ENCODE data around the gene ALCAM.

ALCAM gene

DNA sequence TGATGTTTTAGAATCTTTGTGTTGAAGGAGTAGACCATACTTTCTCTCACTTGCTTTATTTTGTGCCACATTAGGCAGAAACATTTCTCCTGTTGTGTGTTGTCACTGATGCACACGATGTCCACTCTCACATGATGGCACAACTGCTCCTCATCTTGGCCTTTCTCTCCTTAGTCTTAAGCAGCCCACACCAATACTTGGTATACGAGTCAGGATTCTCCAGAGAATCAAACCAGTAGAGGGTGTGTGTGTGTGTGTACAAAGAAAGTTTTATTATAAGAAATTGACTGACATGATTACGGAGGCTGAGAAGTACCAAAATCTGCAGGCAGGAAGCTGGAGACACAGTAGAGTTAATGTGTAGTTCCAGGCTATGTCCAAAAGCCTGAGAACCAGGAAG is 187.1 kb downstream of the ALCAM start:
- H3K4me3 Mint-ChIP-seq, result no peak overlapping the region
- DNase-seq (no peak), ATAC-seq (no peak)
- no peaks in the 10 kb centered on the region for H3K4me1 Mint-ChIP-seq
- H3K27ac Mint-ChIP-seq, result no peak overlapping the region
- no peaks in the 10 kb centered on the region for H3K9me3 Mint-ChIP-seq
- H3K27me3 Mint-ChIP-seq, result no peaks in the 10 kb centered on the region
- peaks cover 33% of the 10 kb centered on the region for H3K36me3 Mint-ChIP-seq (ENCODE audit: low read depth)

- H3K4me3 Mint-ChIP-seq, result no peak overlapping the region
- H3K36me3 Mint-ChIP-seq (ENCODE audit: low read depth), result peaks cover 32% of the 10 kb centered on the region
- DNase-seq (no peak), ATAC-seq (no peak)
- no peaks in the 10 kb centered on the region for H3K9me3 Mint-ChIP-seq
- no peaks in the 10 kb centered on the region for H3K4me1 Mint-ChIP-seq
- no peak overlapping the region for H3K27ac Mint-ChIP-seq
- H3K27me3 Mint-ChIP-seq, result no peaks in the 10 kb centered on the region
These were observed 188.5 kb downstream of the ALCAM start for GRCh38 chr3:105555206-105555605.

- Mint-ChIP-seq H3K9me3 (no peaks in the 10 kb centered on the region), H3K4me1 (no peaks in the 10 kb centered on the region), H3K4me3 (no peak overlapping the region), H3K36me3 (ENCODE audit: low read depth) (peaks cover 12% of the 10 kb centered on the region), H3K27ac (no peak overlapping the region), H3K27me3 (no peaks in the 10 kb centered on the region)
- DNase-seq (no peak), ATAC-seq (no peak)
These were observed 193.1 kb downstream of the ALCAM start for GRCh38 chr3:105559856-105560255.

GRCh38 chr3:105561876-105562275 is 195.2 kb downstream of the ALCAM start:
- H3K36me3 Mint-ChIP-seq (ENCODE audit: low read depth), result peaks cover 16% of the 10 kb centered on the region
- DNase-seq, result no peak
- H3K4me3 Mint-ChIP-seq, result no peak overlapping the region
- no peaks in the 10 kb centered on the region for H3K27me3 Mint-ChIP-seq
- no peaks in the 10 kb centered on the region for H3K4me1 Mint-ChIP-seq
- peaks cover 3% of the 10 kb centered on the region for H3K9me3 Mint-ChIP-seq
- peak; percentile 28 for ATAC-seq
- no peak overlapping the region for H3K27ac Mint-ChIP-seq

DNA sequence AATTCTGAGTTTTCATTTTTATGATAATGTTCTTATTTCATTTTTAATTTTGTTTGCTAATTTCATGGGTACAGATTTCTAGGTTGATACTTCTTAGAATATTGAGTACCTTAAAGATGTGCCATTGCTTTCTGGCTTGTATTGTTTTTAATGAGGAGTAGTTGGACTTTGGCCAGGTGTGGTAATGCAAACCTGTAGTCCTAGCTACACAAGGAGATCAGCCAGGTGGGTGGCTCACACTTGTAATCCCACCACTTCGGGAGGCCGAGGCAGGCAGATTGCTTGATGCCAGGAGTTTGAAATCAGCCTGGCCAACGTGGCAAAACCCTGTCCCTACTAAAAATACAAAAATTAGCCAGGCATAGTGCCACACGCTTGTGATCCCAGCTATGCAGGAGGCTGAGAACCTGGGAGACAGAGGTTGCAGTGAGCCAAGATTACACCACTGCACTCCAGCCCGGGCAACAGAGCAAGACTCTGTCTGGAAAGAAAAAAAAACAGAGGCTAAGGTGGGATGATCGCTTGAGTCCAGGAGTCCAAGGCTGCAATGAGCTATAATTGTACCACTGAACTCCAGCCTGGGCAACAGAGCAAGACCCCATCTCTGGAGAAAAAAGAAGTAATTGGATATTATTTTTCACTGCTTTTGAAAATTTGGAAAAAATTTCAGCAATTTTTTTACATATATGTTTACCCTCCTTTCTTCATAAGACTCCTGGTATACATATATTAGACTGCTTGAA is 198.0 kb downstream of the ALCAM start:
- H3K27ac Mint-ChIP-seq, result no peak overlapping the region
- ATAC-seq (no peak), DNase-seq (no peak)

GRCh38 chr3:105571005-105571404 is 204.3 kb downstream of the ALCAM start:
- no peak overlapping the region for H3K4me3 Mint-ChIP-seq
- DNase-seq, result no peak
- no peaks in the 10 kb centered on the region for H3K9me3 Mint-ChIP-seq
- H3K27ac Mint-ChIP-seq, result no peak overlapping the region
- peaks cover 20% of the 10 kb centered on the region for H3K36me3 Mint-ChIP-seq (ENCODE audit: low read depth)
- no peaks in the 10 kb centered on the region for H3K27me3 Mint-ChIP-seq
- H3K4me1 Mint-ChIP-seq, result no peaks in the 10 kb centered on the region
- no peak for ATAC-seq

More for the DNA sequence above, 198.0 kb downstream of the ALCAM start:
- H3K4me3 Mint-ChIP-seq, result no peak overlapping the region
- no peaks in the 10 kb centered on the region for H3K27me3 Mint-ChIP-seq
- peaks cover 3% of the 10 kb centered on the region for H3K9me3 Mint-ChIP-seq
- no peaks in the 10 kb centered on the region for H3K4me1 Mint-ChIP-seq
- peaks cover 16% of the 10 kb centered on the region for H3K36me3 Mint-ChIP-seq (ENCODE audit: low read depth)

GRCh38 chr3:105572501-105572900 is 205.8 kb downstream of the ALCAM start:
- no peak for ATAC-seq
- no peaks in the 10 kb centered on the region for H3K9me3 Mint-ChIP-seq
- no peaks in the 10 kb centered on the region for H3K4me1 Mint-ChIP-seq
- no peak for DNase-seq
- H3K27ac Mint-ChIP-seq, result no peak overlapping the region
- H3K4me3 Mint-ChIP-seq, result no peak overlapping the region
- H3K36me3 Mint-ChIP-seq (ENCODE audit: low read depth), result peaks cover 18% of the 10 kb centered on the region
- no peaks in the 10 kb centered on the region for H3K27me3 Mint-ChIP-seq

DNA sequence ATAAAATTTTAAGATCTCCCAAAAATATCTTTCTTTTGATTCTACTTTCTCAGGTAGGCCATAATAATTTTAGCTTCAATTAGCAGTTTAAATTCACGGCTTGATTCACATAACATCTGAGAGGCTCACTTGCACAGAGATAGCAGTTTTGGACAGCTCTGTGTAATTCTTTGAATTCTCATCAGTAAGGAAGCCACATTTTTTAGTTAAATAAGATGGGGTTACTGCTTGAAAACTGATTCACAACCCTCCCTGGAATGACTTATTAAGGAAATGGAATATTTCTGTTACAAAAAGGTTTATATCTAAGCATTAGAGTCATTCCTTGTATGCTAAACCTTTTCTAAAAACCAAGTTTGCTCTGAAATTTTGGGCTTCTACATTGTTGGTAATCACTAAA is 212.7 kb downstream of the ALCAM start:
- no peaks in the 10 kb centered on the region for H3K4me1 Mint-ChIP-seq
- H3K36me3 Mint-ChIP-seq (ENCODE audit: low read depth), result peaks cover 2% of the 10 kb centered on the region
- no peak overlapping the region for H3K4me3 Mint-ChIP-seq
- H3K27ac Mint-ChIP-seq, result no peak overlapping the region
- ATAC-seq, result no peak
- H3K9me3 Mint-ChIP-seq, result no peaks in the 10 kb centered on the region
- no peaks in the 10 kb centered on the region for H3K27me3 Mint-ChIP-seq
- no peak for DNase-seq

- DNase-seq (no peak), ATAC-seq (no peak)
- Mint-ChIP-seq H3K36me3 (ENCODE audit: low read depth) (peaks cover 2% of the 10 kb centered on the region), H3K4me3 (no peak overlapping the region), H3K27ac (no peak overlapping the region), H3K4me1 (no peaks in the 10 kb centered on the region), H3K27me3 (no peaks in the 10 kb centered on the region), H3K9me3 (no peaks in the 10 kb centered on the region)
These were observed 213.7 kb downstream of the ALCAM start for GRCh38 chr3:105580296-105580965.

GRCh38 chr3:105582015-105582414 is 215.3 kb downstream of the ALCAM start:
- Mint-ChIP-seq H3K27me3 (no peaks in the 10 kb centered on the region), H3K9me3 (no peaks in the 10 kb centered on the region), H3K4me3 (no peak overlapping the region), H3K36me3 (ENCODE audit: low read depth) (no peaks in the 10 kb centered on the region), H3K4me1 (no peaks in the 10 kb centered on the region), H3K27ac (no peak overlapping the region)
- ATAC-seq, result no peak
- no peak for DNase-seq

DNA sequence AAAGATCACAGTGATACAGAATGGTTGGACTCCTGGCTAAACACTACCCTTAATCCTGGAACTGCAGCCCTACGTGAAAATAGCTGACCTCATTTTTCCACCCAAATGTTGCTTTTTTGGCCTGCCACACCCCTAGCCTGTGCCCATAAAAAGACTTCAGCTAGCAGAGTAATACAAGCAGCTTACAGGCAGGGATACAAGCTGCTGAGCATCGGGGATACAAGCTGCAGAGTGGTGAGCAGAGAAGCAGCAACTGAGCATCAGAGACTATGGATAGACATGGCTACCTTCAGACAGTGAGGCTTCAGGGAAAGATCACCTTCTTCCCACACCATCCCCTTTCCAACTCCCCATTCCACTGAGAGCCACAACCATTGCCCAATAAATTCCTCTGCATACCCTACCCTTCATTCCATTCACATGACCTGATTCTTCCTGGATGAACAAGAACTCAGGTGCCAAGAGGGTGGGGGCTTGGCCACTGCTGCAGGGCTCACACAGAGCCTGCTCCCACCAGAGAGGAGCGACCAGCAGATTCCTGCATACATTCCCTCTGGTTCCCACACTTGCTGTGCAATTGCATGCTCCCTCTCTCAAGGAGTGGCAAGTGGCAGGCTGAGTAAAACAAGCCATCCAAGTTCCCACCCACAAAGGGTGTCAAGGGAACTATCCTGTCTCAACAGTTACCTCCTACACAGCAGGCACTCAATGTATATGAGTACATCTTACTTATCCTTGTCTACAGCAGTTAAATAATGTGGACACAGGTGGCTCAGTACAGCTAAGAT is 217.5 kb downstream of the ALCAM start:
- Mint-ChIP-seq H3K9me3 (no peaks in the 10 kb centered on the region), H3K27ac (no peak overlapping the region), H3K27me3 (no peaks in the 10 kb centered on the region), H3K4me1 (no peaks in the 10 kb centered on the region), H3K4me3 (no peak overlapping the region), H3K36me3 (ENCODE audit: low read depth) (no peaks in the 10 kb centered on the region)
- no peak for DNase-seq
- no peak for ATAC-seq

- peaks cover 2% of the 10 kb centered on the region for H3K27me3 Mint-ChIP-seq
- H3K27ac Mint-ChIP-seq, result no peak overlapping the region
- ATAC-seq (no peak), DNase-seq (no peak)
- H3K4me1 Mint-ChIP-seq, result peaks cover 11% of the 10 kb centered on the region
- no peaks in the 10 kb centered on the region for H3K9me3 Mint-ChIP-seq
- H3K36me3 Mint-ChIP-seq (ENCODE audit: low read depth), result no peaks in the 10 kb centered on the region
- H3K4me3 Mint-ChIP-seq, result no peak overlapping the region
These were observed 226.6 kb downstream of the ALCAM start for GRCh38 chr3:105593315-105593714.

DNA sequence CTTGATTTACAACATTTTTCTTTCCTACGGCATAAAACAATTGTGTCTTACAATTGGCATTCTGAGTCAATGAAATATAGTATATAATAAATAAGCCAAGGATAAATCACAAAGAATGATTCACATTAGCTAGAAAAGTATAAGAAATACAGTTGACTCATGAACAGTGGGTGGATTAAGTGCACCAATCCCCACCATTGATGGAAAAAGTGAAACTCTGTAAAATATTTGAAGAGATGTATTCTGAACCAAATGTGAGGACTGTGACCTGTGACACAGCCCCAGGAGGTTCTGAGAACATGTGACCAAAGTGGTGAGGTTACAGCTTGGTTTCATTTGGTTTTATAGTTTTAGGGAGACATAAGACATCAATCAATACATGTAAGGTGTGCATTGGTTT is 227.5 kb downstream of the ALCAM start:
- Mint-ChIP-seq H3K27me3 (peaks cover 2% of the 10 kb centered on the region), H3K36me3 (ENCODE audit: low read depth) (no peaks in the 10 kb centered on the region), H3K9me3 (no peaks in the 10 kb centered on the region), H3K4me1 (peaks cover 11% of the 10 kb centered on the region), H3K27ac (peak overlapping the region; percentile 17), H3K4me3 (no peak overlapping the region)
- ATAC-seq (peak; percentile 98), DNase-seq (no peak)

DNA sequence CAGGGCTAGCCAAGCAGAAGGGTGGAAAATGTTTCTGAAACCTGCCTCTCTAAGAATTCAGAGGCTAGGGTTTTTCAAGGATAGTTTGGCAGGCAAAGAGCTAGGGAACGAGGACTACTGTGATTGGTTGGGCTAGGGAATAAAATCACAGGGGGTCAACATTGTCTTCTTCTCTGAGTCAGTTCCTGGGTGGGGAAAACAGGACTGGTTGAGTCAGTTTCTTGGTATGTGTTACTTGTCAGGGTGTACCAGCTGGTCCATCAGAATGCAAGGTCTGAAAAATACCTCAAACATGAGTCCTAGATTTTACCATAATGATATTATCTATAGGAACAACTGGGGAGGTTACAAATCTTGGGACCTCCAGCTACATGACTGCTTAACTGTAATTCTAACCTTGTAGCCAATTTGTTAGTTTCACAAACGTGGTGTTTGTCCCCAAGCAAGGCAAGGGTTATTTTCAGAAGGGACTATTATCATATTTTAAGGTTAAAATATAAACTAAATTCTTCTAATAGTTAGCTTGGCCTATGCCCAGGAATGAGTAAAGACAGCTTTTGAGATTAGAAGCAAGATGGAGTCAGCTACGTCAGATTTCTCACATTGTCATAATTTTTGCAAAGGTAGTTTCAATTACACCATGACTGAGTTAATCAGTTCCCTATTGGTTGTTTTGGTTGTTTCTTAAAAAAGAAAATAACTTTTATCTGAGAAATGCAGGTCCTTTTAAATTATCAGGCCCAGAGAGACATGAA is 231.5 kb downstream of the ALCAM start:
- Mint-ChIP-seq H3K36me3 (ENCODE audit: low read depth) (no peaks in the 10 kb centered on the region), H3K27me3 (peaks cover 2% of the 10 kb centered on the region), H3K4me3 (no peak overlapping the region), H3K27ac (no peak overlapping the region), H3K4me1 (peaks cover 11% of the 10 kb centered on the region), H3K9me3 (no peaks in the 10 kb centered on the region)
- ATAC-seq (peak; percentile 40), DNase-seq (no peak)

Data from activated naive CD8-positive, alpha-beta T cell treated with anti-CD3 and anti-CD28 coated beads, Interleukin-2, amount 50 U/mL, for 24 hours (primary cell).